ENCODE results near the gene OR6C70. TPM values are rescaled to one million over a fixed set of nuclear protein-coding genes. Genes with fewer than 3 reads are reported as not detected.

The OR6C70 gene
- total RNA-seq, 2 donors from 2014 or later, result not detected

- WGBS, result 75% methylated on average over 2 of the region's 2 CpGs
Observed at GRCh38 chr12:55420307-55420962, 49.5 kb downstream of the OR6C70 start.

More at GRCh38 chr12:55420307-55420962, 49.5 kb downstream of the OR6C70 start:
- H3K36me3 ChIP-seq, result no peaks in the 10 kb centered on the region
- DNase-seq (ENCODE audit: low spot score), result no peak
- H3K9me3 ChIP-seq, result no peaks in the 10 kb centered on the region
- no peak overlapping the region for H3K27ac ChIP-seq
- no peaks in the 10 kb centered on the region for H3K4me1 ChIP-seq (replicated peaks)
- TF ChIP-seq POLR2AphosphoS5 (IDR thresholded peaks at IDR 0.05) (no peak), CTCF (IDR thresholded peaks at IDR 0.05) (no peak), POLR2A (IDR thresholded peaks at IDR 0.05) (no peak)
- no peaks in the 10 kb centered on the region for H3K27me3 ChIP-seq (replicated peaks; ENCODE audit: insufficient read depth)
- no peak overlapping the region for H3K4me3 ChIP-seq
- intact Hi-C loops (cut with DNase I), result no loop called here

Other genes starting within 250 kb of the OR6C70 start
- not detected for gene OR10A7, start 249.1 kb downstream of the OR6C70 start, total RNA-seq
- gene OR6C74, start 225.5 kb downstream of the OR6C70 start, total RNA-seq, result not detected
- gene OR6C6, start 173.6 kb downstream of the OR6C70 start, total RNA-seq, result not detected
- gene OR6C1, start 155.8 kb downstream of the OR6C70 start, total RNA-seq, result not detected
- not detected for gene OR6C3, start 139.4 kb downstream of the OR6C70 start, total RNA-seq
- not detected for gene OR6C75, start 107.2 kb downstream of the OR6C70 start, total RNA-seq
- gene OR6C65, start 69.6 kb downstream of the OR6C70 start, total RNA-seq, result not detected
- gene OR6C76, start 43.9 kb downstream of the OR6C70 start, total RNA-seq, result not detected
- not detected for gene OR6C2, start 26.1 kb downstream of the OR6C70 start, total RNA-seq
- not detected for gene OR6C68, start 22.2 kb upstream of the OR6C70 start, total RNA-seq
- gene OR6C4, start 79.5 kb upstream of the OR6C70 start, total RNA-seq, result not detected
- gene OR2AP1, start 102.3 kb upstream of the OR6C70 start, total RNA-seq, result not detected
- gene OR10P1, start 166.8 kb upstream of the OR6C70 start, total RNA-seq, result not detected
- 10 to 100 TPM; 17.4 to 37.0 TPM for gene ITGA7, start 237.8 kb upstream of the OR6C70 start, total RNA-seq
- gene BLOC1S1, start 245.9 kb upstream of the OR6C70 start, total RNA-seq, result 100 to 1,000 TPM; 151 to 240 TPM

Data from prostate gland (tissue), 2 donors.